Ovary (tissue), 9 donors: Measurements from ENCODE around the gene APOL5. TPM values are rescaled to one million over a fixed set of nuclear protein-coding genes. Genes with fewer than 3 reads are reported as not detected.

Experiments used
- DNase-seq, 5 donors: peaks; one replicate each; pipeline ENCODE4 v3.0.0-alpha.2; 2019 to 2020
- H3K27ac ChIP-seq, 2 donors: fragments of 200-600 bp; one replicate each; pipeline versions ENCODE4 v1.5.1 to v1.8.0; 2019 to 2022
- H3K27me3 ChIP-seq: fragments of 200-600 bp; one replicate; pipeline ENCODE4 v1.8.0; 2022
- H3K36me3 ChIP-seq: fragments of 200-600 bp; sonication (generic); one replicate; pipeline ENCODE4 v1.5.1; 2019
- H3K4me1 ChIP-seq: one replicate; pipeline ENCODE4 v1.8.1; 2013; ENCODE audit warnings: mild to moderate bottlenecking, moderate library complexity; ENCODE audit not compliant: insufficient read depth
- H3K4me3 ChIP-seq: fragments of 200-600 bp; sonication (generic); one replicate; pipeline ENCODE4 v1.5.1; 2017
- H3K9me3 ChIP-seq, 2 donors: fragments of 200-600 bp in 1 of 2; sonication (generic) in 1 of 2; one replicate each; pipeline versions ENCODE4 v1.5.1 to v1.8.1; 2013 to 2019; ENCODE audit warnings: mild to moderate bottlenecking in 1 of 2, moderate library complexity in 1 of 2
- CTCF ChIP-seq, 3 donors: fragments of 450-650 bp in 2 of 3; fragments of 200-600 bp in 1 of 3; IDR thresholded peaks; one replicate each; pipeline versions ENCODE4 v1.5.1 to v1.8.0; 2016 to 2022; ENCODE audit warnings: antibody characterized with exemption in 3 of 3, mild to moderate bottlenecking in 1 of 3
- EP300 ChIP-seq: sonication (generic); formaldehyde crosslinking; IDR thresholded peaks from one replicate; pipeline ENCODE4 v1.6.1; 2017; ENCODE audit warnings: antibody characterized with exemption
- POLR2A ChIP-seq: fragments of 450-650 bp; IDR thresholded peaks from one replicate; pipeline ENCODE4 v1.6.1; 2017; ENCODE audit warnings: antibody characterized with exemption, mild to moderate bottlenecking, moderate library complexity
- WGBS, 3 donors: extraction: QIAGEN DNeasy Blood & Tissue Kit in 1 of 3; methylation state at CpG; one replicate each; pipeline versions ENCODE4 v1.1.5 to v1.1.7; 2013 to 2017; 5-methylcytosine and 5-hydroxymethylcytosine counted together
- intact Hi-C, 4 donors: fragments of 100-400 bp; cut with DNase I; formaldehyde crosslinking; loops; one replicate each; pipeline versions ENCODE4 v1.11.0 to v1.15.1; 2022 to 2023
- polyA plus RNA-seq, 2 donors: library from polyadenylated mRNA; stranded (reverse); fragments of 200-250 nt in 1 of 2; fragments of 350-450 nt in 1 of 2; fragmentation: Illumina TruSeq in 1 of 2; extraction: RNeasy Lipid Tissue Mini Kit (QIAGEN cat#74804) in 1 of 2; gene quantifications; one replicate each; pipeline ENCODE4 v1.2.3, GENCODE V29; 2013 to 2014
- total RNA-seq, 7 donors: library from RNA; depleted of rRNA in 2 of 7; stranded (reverse); fragments of >200 nt in 2 of 7; fragmentation: NEBNext Ultra II Directional in 3 of 7; extraction: Animal tissue kit (Norgen Biotek cat#: 25700) in 3 of 7; gene quantifications; one replicate each; pipeline versions ENCODE4 v1.1.0 to v1.2.4, GENCODE V29; 2016 to 2023
- donor health status: DM: no; HTN: no; CAD: no; lungs with moderate emphysema.
- donor health status: DM: no; HTN: no; CAD: no.
- donor health status: Bipolar disorder and iron deficiency.
- donor health status: DM: yes; HTN: yes; CAD: no.
- donor health status: DM: no; HTN: no; CAD: no.
- donor health status: DM: yes; HTN: yes; CAD: no.

Gene APOL5
- total and polyA plus RNA-seq, 9 donors = not detected

GRCh38 chr22:35739931-35740380 is 22.3 kb downstream of the APOL5 start:
- intact Hi-C loops = loop anchor here in 2 of 4 donors (5.0 to 10.0 kb wide), 2 partner anchors 103 to 105 kb away; no protein-coding TSS in a partner anchor
- TF ChIP-seq POLR2A (no peak), CTCF (IDR thresholded peaks at IDR 0.05) (no peak), EP300 (no peak)

DNA sequence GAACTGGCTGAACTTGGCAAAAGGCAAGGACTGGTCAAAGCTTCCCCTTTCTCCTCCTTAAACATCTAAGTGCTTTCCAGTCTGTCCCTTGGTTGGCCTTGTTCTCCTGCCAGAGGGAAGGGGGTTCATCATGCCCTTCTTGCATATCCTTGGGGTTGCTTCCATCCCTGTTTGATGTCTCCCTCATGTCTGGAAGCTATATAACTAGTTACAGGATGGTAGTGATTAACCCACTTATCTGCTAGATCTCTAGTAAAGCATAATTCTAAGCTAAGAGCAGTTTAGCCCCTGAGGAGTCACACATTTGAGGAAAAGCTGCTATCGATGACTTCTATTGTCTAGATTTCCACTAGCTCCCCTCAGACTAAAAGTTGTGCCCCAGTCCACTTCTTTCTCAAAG is 22.9 kb downstream of the APOL5 start:
- TF ChIP-seq CTCF (IDR thresholded peaks at IDR 0.05) (no peak), EP300 (no peak), POLR2A (no peak)
- intact Hi-C loops = no loop called here
- Histone ChIP-seq H3K9me3 (no peaks in the 10 kb centered on the region), H3K27ac (no peak overlapping the region), H3K4me3 (no peak overlapping the region), H3K36me3 (no peaks in the 10 kb centered on the region), H3K4me1 (no peaks in the 10 kb centered on the region), H3K27me3 (no peaks in the 10 kb centered on the region)
- WGBS, 3 donors = 81 to 91% (median 91%) methylated on average over 1 of the region's 1 CpG
- no peak for DNase-seq

More at GRCh38 chr22:35739931-35740380, 22.3 kb downstream of the APOL5 start:
- H3K4me3 ChIP-seq = no peak overlapping the region
- no peaks in the 10 kb centered on the region for H3K4me1 ChIP-seq
- no peaks in the 10 kb centered on the region for H3K27me3 ChIP-seq
- H3K27ac ChIP-seq = no peak overlapping the region
- no peaks in the 10 kb centered on the region for H3K36me3 ChIP-seq
- H3K9me3 ChIP-seq = no peaks in the 10 kb centered on the region
- WGBS, 3 donors = 62 to 84% (median 82%) methylated on average over 3 of the region's 3 CpGs
- DNase-seq = no peak

DNA sequence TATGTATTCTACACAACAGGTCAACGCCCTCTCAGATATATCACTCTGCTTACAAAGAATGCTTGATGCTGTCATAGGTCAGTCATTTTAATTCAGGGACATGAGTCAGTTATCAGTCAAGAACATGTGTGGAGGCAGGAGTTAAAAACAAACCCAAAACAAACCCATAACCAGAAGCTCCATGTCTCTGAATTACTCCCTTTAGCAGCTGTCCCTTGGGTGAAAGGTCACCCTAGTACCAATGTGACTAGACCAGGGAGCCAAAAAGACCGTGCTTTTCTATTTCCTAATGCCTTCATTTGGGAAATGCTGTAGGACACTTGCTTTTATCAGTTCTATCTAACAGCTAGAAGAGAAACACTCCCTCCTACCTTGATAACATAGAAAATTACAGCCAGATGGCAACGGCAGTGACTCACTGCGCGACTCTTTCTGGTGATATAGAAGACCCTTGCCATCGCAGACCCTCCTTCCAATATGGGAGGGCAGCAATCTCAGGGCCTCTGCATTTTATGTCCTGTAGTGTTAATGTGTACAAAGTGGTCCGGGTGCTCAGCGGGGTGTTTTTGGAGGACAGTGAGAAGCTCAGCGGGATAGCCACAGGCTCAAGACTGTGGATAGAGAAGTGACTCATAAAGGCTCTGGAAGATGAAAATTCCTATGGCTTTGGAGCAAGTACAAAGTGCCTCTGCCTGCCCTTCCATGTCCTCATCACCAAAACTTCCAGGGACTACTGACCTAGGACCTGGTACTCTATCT is 24.8 kb downstream of the APOL5 start:
- intact Hi-C loops = no loop called here
- no peak for TF ChIP-seq POLR2A
- no peak for TF ChIP-seq EP300
- TF ChIP-seq CTCF (IDR thresholded peaks at IDR 0.05) = no peak
- DNase-seq = no peak
- no peak overlapping the region for H3K27ac ChIP-seq
- H3K9me3 ChIP-seq = no peaks in the 10 kb centered on the region
- no peak overlapping the region for H3K4me3 ChIP-seq
- H3K27me3 ChIP-seq = no peaks in the 10 kb centered on the region
- no peaks in the 10 kb centered on the region for H3K36me3 ChIP-seq
- peaks cover 3% of the 10 kb centered on the region for H3K4me1 ChIP-seq
- WGBS, 3 donors = 59 to 75% (median 65%) methylated on average over 9 of the region's 9 CpGs

DNA sequence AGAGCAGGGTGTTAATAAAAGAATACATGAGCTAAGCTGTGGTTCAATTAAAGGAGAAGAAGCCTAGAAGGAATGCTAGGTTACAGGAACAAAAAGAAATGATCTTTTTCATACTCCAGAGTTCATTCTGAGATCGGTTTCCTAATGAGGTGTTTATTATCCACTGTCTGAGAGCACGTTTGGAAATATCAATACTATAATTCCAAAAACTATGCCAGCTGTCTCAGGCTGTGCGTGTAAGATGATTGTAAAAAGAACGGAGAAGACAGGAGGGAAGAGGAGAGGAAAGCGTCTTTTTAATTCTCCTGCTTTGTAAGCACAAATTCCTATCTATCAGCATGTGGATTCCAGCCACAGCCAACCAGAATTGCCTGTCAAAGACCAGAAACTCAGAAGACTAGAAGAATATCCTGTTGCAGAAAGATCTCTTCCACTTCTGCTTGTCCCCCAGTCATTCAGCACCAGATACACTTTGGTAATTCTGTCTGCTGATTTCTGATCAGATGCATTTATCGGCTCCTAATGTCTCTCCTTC is 25.7 kb downstream of the APOL5 start:
- no peak overlapping the region for H3K4me3 ChIP-seq
- H3K27ac ChIP-seq = no peak overlapping the region
- H3K9me3 ChIP-seq = no peaks in the 10 kb centered on the region
- H3K4me1 ChIP-seq = peaks cover 3% of the 10 kb centered on the region
- H3K27me3 ChIP-seq = no peaks in the 10 kb centered on the region
- WGBS, 3 donors = 22 to 48% (median 25%) methylated on average over 6 of the region's 6 CpGs
- DNase-seq = no peak
- no peaks in the 10 kb centered on the region for H3K36me3 ChIP-seq
- intact Hi-C loops = no loop called here
- no peak for TF ChIP-seq EP300
- TF ChIP-seq CTCF (IDR thresholded peaks at IDR 0.05) = no peak
- TF ChIP-seq POLR2A = no peak
